ENCODE measurements around the gene PPP1R36.

- TF ChIP-seq CTCF (IDR thresholded peaks at IDR 0.05 in 4 of 5, conservative IDR thresholded peaks at IDR 0.05 in 1 of 5) (no peak), POLR2A (IDR thresholded peaks at IDR 0.05) (no peak)
These were observed 55.1 kb downstream of the PPP1R36 start for GRCh38 chr14:64604881-64605280.

Measured in gastrocnemius medialis (tissue), 4 donors.